K562 (cell line): ENCODE results near the gene ABHD16A. TPM values are rescaled to one million over a fixed set of nuclear protein-coding genes. Genes with fewer than 3 reads are reported as not detected.
A peak's percentile ranks its signal among the peaks of the same experiment; 100 is the strongest.

Experiments
- BDP1 ChIP-seq: IDR thresholded peaks from 3 replicates; pipeline ENCODE4 v1.6.1; 2011; ENCODE audit not compliant: insufficient read length, insufficient read depth
- HDAC1 ChIP-seq, 2 experiments: fragments of 450-650 bp; IDR thresholded peaks; 2 replicates each; pipeline ENCODE4 v1.6.1; 2016 to 2017; ENCODE audit warnings: inconsistent platforms in 1 of 2, mild to moderate bottlenecking in 1 of 2, moderate library complexity in 1 of 2
- HMGN3 ChIP-seq: IDR thresholded peaks from 2 replicates; pipeline ENCODE4 v1.6.1; 2011; ENCODE audit warnings: borderline replicate concordance, low read depth, mild to moderate bottlenecking, mixed read lengths, low read length; ENCODE audit not compliant: insufficient read length; ENCODE audit errors: extremely low read depth
- KDM1A ChIP-seq, 2 experiments: fragments of 450-650 bp; IDR thresholded peaks; 2 replicates each; pipeline ENCODE4 v1.6.1; 2016; ENCODE audit warnings: mild to moderate bottlenecking in 2 of 2
- TRIM24 ChIP-seq, 2 experiments: fragments of 450-650 bp; IDR thresholded peaks; 2 replicates each; pipeline ENCODE4 v1.6.1; 2016
- XRCC5 ChIP-seq: fragments of 200-400 bp; formaldehyde crosslinking; IDR thresholded peaks from 2 replicates; pipeline ENCODE4 v1.6.1; 2017; ENCODE audit warnings: low read depth, mild to moderate bottlenecking, low read length
- YY1 ChIP-seq, 3 experiments: IDR thresholded peaks; 2 replicates each; pipeline ENCODE4 v1.6.1; 2011; ENCODE audit warnings: low read length in 2 of 3, mild to moderate bottlenecking in 2 of 3, moderate library complexity in 2 of 3, borderline replicate concordance in 1 of 3, control low read depth in 1 of 3, low read depth in 1 of 3; ENCODE audit not compliant: insufficient read depth in 3 of 3, insufficient replicate concordance in 2 of 3, control insufficient read depth in 1 of 3, insufficient read length in 1 of 3; ENCODE audit errors: extremely low read depth in 1 of 3
- ZNF12 ChIP-seq: sonication (generic); formaldehyde crosslinking; IDR thresholded peaks from 2 replicates; pipeline ENCODE4 v1.4.0; 2020; ENCODE audit warnings: mild to moderate bottlenecking, missing genetic modification reagents
- ZNF174 ChIP-seq: fragments of 250-450 bp; sonication (Bioruptor Pico); IDR thresholded peaks from 2 replicates; pipeline ENCODE4 v1.4.0; 2020; ENCODE audit warnings: mild to moderate bottlenecking
- ZNF324 ChIP-seq: fragments of 250-450 bp; sonication (Bioruptor Pico); IDR thresholded peaks from 2 replicates; pipeline ENCODE4 v1.4.0; 2020; ENCODE audit warnings: mild to moderate bottlenecking
- ZNF507 ChIP-seq: conservative IDR thresholded peaks from 2 replicates; pipeline ENCODE4 v1.6.1; 2017; ENCODE audit warnings: missing genetic modification characterization, missing compliant biosample characterization
- ZNF583 ChIP-seq: fragments of 250-450 bp; sonication (Bioruptor Pico); IDR thresholded peaks from 2 replicates; pipeline ENCODE4 v1.4.0; 2020
- ZNF76 ChIP-seq: fragments of 250-450 bp; sonication (Bioruptor Pico); IDR thresholded peaks from 2 replicates; pipeline ENCODE4 v1.4.0; 2020; ENCODE audit warnings: mild to moderate bottlenecking, moderate library complexity, borderline replicate concordance
- ZNF830 ChIP-seq: fragments of 250-450 bp; sonication (Bioruptor Pico); IDR thresholded peaks from 2 replicates; pipeline ENCODE4 v1.5.0; 2021; ENCODE audit warnings: mild to moderate bottlenecking
- polyA plus RNA-seq, 8 experiments: library from polyadenylated mRNA; depleted of rRNA in 4 of 8; stranded (reverse) in 5 of 8; unstranded in 3 of 8; fragments of >200 nt; fragmentation: Nextera tagmentation in 2 of 8; fragmentation: Illumina TruSeq in 1 of 8; extraction: Ambion mirVana in 2 of 8; extraction: Trizol in 1 of 8; gene quantifications; 2 replicates each; pipeline versions ENCODE4 v1.2.1 to v1.2.3, GENCODE V29; 2011 to 2014; ENCODE audit warnings: inconsistent platforms in 1 of 8, missing spikeins in 1 of 8
- total RNA-seq, 7 experiments: library from RNA; depleted of rRNA in 6 of 7; stranded (reverse); fragments of >200 nt in 6 of 7; fragmentation: Illumina TruSeq in 2 of 7; extraction: Trizol in 2 of 7; gene quantifications; 2 replicates each; pipeline versions ENCODE4 v1.2.1 to v1.2.3, GENCODE V29; 2011 to 2021; ENCODE audit warnings: low replicate concordance in 1 of 7
- TF ChIP-seq, protein P1 (sequence below): sonication (generic); formaldehyde crosslinking; IDR thresholded peaks from 2 replicates; pipeline ENCODE4 v1.8.1; 2022; ENCODE audit warnings: missing genetic modification reagents
- TF ChIP-seq, protein P2 (sequence below): sonication (generic); formaldehyde crosslinking; IDR thresholded peaks from 2 replicates; pipeline ENCODE4 v1.8.1; 2023; ENCODE audit warnings: mild to moderate bottlenecking, missing genetic modification reagents
- TF ChIP-seq, protein P3 (sequence below): sonication (generic); formaldehyde crosslinking; IDR thresholded peaks from 2 replicates; pipeline ENCODE4 v1.8.1; 2023; ENCODE audit warnings: missing genetic modification reagents, mild to moderate bottlenecking, borderline replicate concordance

ABHD16A gene
- total and polyA plus RNA-seq, 9 of the 15 experiments (the other 6 are each of a cell fraction or from before 2014, with no cell fraction given) = 25.8 to 120 (median 81.6) TPM

DNA sequence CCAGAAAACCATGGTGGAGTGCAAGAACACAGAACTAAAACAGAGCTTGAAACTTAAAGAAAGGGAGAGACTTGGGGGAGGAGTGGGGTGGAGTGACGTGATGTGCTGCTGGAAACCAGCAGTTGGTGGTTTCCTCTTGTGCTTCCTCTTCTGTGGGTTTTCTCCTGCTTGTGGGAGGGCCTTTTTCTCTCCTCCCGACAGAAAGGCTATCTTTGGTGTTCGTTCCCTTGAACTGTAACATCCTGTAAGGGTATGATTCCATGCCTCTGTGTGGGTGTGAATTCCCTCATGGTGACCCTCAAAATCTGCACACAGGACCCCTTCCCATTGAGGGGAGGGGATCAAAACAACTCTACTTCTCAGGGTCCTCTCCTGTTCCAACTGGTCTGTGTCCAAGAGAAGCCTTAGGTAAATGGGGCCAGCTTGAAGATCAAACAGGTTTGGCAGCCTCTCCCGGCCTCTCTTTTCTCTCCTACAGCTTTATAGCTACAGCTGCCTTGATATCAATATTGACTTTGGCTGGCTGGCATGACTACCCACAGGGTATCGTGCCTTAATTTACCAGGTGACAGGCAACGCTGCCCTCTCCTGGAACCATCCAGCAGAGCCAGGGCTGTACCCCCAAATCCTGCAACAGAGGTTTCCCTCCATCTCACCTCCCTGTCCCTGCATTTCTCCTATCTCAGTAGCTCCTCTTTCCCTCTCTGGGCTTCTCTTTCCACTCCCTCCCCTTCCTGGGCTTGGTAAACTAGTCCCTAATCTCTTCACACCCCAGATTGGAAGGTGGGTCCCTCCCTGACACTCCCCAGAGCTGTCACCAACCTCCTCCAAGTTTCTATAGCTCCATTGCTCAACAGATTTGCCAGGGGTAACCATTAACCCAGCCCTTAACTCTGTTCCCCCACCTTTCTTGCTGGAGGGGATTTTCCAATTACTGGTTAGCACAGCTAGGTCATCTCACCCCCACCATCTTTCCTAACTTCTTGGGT lies 35.2 kb upstream of the ABHD16A start (continued):
- peak in 1 of 3 experiments; percentile 77 for TF ChIP-seq YY1 (IDR thresholded peaks at IDR 0.05; ENCODE audit: borderline replicate concordance in 1 of 3, control insufficient read depth in 1 of 3, extremely low read depth in 1 of 3, insufficient read depth in 3 of 3, insufficient read length in 1 of 3, insufficient replicate concordance in 2 of 3, low read depth in 1 of 3, low read length in 2 of 3)
- TF ChIP-seq, protein P1, sequence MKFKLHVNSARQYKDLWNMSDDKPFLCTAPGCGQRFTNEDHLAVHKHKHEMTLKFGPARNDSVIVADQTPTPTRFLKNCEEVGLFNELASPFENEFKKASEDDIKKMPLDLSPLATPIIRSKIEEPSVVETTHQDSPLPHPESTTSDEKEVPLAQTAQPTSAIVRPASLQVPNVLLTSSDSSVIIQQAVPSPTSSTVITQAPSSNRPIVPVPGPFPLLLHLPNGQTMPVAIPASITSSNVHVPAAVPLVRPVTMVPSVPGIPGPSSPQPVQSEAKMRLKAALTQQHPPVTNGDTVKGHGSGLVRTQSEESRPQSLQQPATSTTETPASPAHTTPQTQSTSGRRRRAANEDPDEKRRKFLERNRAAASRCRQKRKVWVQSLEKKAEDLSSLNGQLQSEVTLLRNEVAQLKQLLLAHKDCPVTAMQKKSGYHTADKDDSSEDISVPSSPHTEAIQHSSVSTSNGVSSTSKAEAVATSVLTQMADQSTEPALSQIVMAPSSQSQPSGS = no peak
- TF ChIP-seq ZNF583 = peak; percentile 11; the same call in 1 of the 2 replicates
- TF ChIP-seq ZNF76 = peak; percentile 9; the same call in 1 of the 2 replicates
- TF ChIP-seq ZNF830 (CRISPR knock-in tag) = no peak; the same call in 1 of the 2 replicates
- no peak for TF ChIP-seq KDM1A (IDR thresholded peaks at IDR 0.05)
- no peak; the same call in 1 of the 2 replicates for TF ChIP-seq ZNF324
- TF ChIP-seq ZNF174 (CRISPR knock-in tag) = 0 out of 2 replicates have a peak, but pooled peaks have one; percentile 49
- TF ChIP-seq, protein P2, sequence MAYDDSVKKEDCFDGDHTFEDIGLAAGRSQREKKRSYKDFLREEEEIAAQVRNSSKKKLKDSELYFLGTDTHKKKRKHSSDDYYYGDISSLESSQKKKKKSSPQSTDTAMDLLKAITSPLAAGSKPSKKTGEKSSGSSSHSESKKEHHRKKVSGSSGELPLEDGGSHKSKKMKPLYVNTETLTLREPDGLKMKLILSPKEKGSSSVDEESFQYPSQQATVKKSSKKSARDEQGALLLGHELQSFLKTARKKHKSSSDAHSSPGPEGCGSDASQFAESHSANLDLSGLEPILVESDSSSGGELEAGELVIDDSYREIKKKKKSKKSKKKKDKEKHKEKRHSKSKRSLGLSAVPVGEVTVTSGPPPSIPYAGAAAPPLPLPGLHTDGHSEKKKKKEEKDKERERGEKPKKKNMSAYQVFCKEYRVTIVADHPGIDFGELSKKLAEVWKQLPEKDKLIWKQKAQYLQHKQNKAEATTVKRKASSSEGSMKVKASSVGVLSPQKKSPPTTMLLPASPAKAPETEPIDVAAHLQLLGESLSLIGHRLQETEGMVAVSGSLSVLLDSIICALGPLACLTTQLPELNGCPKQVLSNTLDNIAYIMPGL (CRISPR knock-in tag) = 0 out of 2 replicates have a peak, but pooled peaks have one; percentile 30
- TF ChIP-seq, protein P3, sequence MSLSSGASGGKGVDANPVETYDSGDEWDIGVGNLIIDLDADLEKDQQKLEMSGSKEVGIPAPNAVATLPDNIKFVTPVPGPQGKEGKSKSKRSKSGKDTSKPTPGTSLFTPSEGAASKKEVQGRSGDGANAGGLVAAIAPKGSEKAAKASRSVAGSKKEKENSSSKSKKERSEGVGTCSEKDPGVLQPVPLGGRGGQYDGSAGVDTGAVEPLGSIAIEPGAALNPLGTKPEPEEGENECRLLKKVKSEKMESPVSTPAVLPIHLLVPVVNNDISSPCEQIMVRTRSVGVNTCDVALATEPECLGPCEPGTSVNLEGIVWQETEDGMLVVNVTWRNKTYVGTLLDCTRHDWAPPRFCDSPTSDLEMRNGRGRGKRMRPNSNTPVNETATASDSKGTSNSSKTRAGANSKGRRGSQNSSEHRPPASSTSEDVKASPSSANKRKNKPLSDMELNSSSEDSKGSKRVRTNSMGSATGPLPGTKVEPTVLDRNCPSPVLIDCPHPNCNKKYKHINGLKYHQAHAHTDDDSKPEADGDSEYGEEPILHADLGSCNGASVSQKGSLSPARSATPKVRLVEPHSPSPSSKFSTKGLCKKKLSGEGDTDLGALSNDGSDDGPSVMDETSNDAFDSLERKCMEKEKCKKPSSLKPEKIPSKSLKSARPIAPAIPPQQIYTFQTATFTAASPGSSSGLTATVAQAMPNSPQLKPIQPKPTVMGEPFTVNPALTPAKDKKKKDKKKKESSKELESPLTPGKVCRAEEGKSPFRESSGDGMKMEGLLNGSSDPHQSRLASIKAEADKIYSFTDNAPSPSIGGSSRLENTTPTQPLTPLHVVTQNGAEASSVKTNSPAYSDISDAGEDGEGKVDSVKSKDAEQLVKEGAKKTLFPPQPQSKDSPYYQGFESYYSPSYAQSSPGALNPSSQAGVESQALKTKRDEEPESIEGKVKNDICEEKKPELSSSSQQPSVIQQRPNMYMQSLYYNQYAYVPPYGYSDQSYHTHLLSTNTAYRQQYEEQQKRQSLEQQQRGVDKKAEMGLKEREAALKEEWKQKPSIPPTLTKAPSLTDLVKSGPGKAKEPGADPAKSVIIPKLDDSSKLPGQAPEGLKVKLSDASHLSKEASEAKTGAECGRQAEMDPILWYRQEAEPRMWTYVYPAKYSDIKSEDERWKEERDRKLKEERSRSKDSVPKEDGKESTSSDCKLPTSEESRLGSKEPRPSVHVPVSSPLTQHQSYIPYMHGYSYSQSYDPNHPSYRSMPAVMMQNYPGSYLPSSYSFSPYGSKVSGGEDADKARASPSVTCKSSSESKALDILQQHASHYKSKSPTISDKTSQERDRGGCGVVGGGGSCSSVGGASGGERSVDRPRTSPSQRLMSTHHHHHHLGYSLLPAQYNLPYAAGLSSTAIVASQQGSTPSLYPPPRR (CRISPR knock-in tag) = peak; percentile 60; the same call in 1 of the 2 replicates
- no peak for TF ChIP-seq BDP1
- TF ChIP-seq TRIM24 (IDR thresholded peaks at IDR 0.05) = 0 out of 4 replicates have a peak, but pooled peaks of 1 of the 2 experiments have one; percentile 61
- no peak for TF ChIP-seq ZNF507
- no peak for TF ChIP-seq HMGN3
- TF ChIP-seq ZNF12 (CRISPR knock-in tag) = peak; percentile 72; the same call in 1 of the 2 replicates
- 0 out of 2 replicates have a peak, but pooled peaks have one; percentile 71 for TF ChIP-seq XRCC5
- TF ChIP-seq HDAC1 (IDR thresholded peaks at IDR 0.05) = peak in 1 of 2 experiments; percentile 91; a peak in 2 of 4 replicates
